Measurements from ENCODE around the gene SHB.

Gene SHB

DNA sequence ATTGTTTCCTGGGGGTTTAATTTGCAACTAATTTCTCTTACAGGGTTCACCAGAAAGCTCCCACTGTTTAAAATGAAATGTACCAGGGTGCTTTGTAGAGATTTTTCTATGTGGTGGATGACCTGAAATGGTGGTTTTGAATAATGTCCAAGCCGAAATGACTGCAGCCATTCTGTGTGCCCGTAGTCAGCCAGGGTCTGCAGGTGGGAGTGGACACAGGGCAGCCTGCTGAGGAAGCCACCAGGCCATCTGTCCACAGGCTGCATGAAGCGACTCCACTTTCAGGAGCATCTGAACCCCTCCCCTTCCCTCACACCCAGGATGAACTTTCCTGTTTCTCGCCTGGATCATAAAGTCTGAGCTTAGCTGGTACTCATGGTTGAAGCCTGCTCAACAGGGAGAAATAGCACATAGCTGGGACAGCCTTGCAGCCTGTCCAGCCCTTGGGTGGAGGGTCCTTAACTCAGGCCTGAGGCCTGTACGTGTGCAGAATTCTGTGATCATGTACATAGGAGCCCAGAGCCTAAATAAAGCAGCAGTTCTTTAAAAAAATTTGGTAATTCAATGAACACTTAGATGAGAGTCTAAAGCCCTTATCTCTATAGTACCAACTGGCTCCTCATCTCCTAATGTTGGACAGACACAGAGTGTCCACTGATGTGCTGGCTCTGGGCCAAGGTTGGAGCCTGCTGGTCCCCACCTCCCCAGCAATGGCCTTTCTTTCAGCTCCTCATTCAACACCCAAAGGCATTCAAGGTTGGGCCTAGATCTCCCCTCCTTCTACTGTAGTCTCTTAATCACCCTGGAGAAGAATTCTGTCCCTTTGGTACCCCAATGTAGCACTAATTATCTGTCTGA is 72.8 kb downstream of the SHB start:
- Histone ChIP-seq H3K79me1 (ENCODE audit: low read depth, low read length) (no peaks in the 10 kb centered on the region), H2BK120ac (ENCODE audit: low read depth, low read length) (no peak overlapping the region), H2AFZ (ENCODE audit: low read length) (no peak overlapping the region), H3K14ac (ENCODE audit: low read length) (no peak overlapping the region), H2AK5ac (ENCODE audit: low read depth, low read length) (no peak overlapping the region), H3K27me3 (ENCODE audit: control insufficient read depth in 3 of 3, insufficient read depth in 3 of 3, low read depth in 1 of 3, low read length in 3 of 3) (no peaks in the 10 kb centered on the region), H3K36me3 (replicated peaks in 1 of 2; ENCODE audit: control insufficient read depth in 2 of 2, insufficient read depth in 2 of 2, low read length in 2 of 2) (no peaks in the 10 kb centered on the region), H3K4me3 (ENCODE audit: low read length in 2 of 2) (no peak overlapping the region), H3K9me3 (replicated peaks in 1 of 2; ENCODE audit: control insufficient read depth in 2 of 2, insufficient read depth in 1 of 2, low read depth in 1 of 2, low read length in 2 of 2) (no peaks in the 10 kb centered on the region), H2BK5ac (ENCODE audit: low read length) (no peak overlapping the region), H3K23ac (ENCODE audit: low read depth, low read length, poor library complexity) (no peak overlapping the region), H2BK12ac (ENCODE audit: low read length) (no peak overlapping the region), H4K91ac (ENCODE audit: low read depth, low read length, poor library complexity) (no peak overlapping the region), H3K4me2 (ENCODE audit: insufficient read depth, low read length, poor library complexity, severe bottlenecking) (no peak overlapping the region), H2BK15ac (ENCODE audit: low read length) (peak overlapping the region; percentile 42), H4K8ac (ENCODE audit: low read depth, low read length) (no peak overlapping the region), H3K27ac (replicated peaks; ENCODE audit: low read length) (no peak overlapping the region), H3K9ac (ENCODE audit: low read depth, low read length, poor library complexity) (no peak overlapping the region), H3K4me1 (ENCODE audit: control insufficient read depth in 2 of 2, insufficient read depth in 1 of 2, low read depth in 1 of 2, low read length in 2 of 2) (peaks cover 16 to 19% of the 10 kb centered on the region in 2 donors), H3K4ac (ENCODE audit: low read length) (no peak overlapping the region), H3K18ac (ENCODE audit: low read length) (no peak overlapping the region)
- no peak for DNase-seq (ENCODE audit: low spot score)
- no CpG with 5 or more reads among the region's 5 CpGs for WGBS, 2 donors (ENCODE audit: extremely low coverage in 2 of 2, insufficient read length in 2 of 2, insufficient replicate concordance in 1 of 2)

DNA sequence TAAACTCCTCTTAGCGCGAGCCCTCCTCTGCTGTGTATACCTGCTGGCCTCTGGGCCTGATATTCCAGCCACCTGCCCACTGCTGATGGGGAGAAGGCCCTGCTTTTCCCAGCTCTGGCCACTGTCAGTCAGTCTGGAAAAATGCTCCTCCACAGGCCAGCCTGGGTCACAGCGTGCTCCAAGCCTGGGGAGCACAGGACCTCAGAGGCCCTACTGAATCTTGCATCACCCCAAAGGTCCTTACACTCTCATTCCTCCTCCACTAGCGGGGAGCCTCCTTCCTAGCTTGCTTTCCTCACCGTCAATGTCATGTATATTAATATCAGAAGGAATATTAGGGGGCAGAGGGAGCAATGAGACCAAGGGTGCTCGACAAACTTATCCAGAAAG is 73.7 kb downstream of the SHB start:
- H3K18ac ChIP-seq (ENCODE audit: low read length), result no peak overlapping the region
- H2AFZ ChIP-seq (ENCODE audit: low read length), result no peak overlapping the region
- no peaks in the 10 kb centered on the region for H3K9me3 ChIP-seq (replicated peaks in 1 of 2; ENCODE audit: control insufficient read depth in 2 of 2, insufficient read depth in 1 of 2, low read depth in 1 of 2, low read length in 2 of 2)
- H3K79me1 ChIP-seq (ENCODE audit: low read depth, low read length), result no peaks in the 10 kb centered on the region
- no CpG with 5 or more reads among the region's 6 CpGs for WGBS, 2 donors (ENCODE audit: extremely low coverage in 2 of 2, insufficient read length in 2 of 2, insufficient replicate concordance in 1 of 2)
- H3K9ac ChIP-seq (ENCODE audit: low read depth, low read length, poor library complexity), result no peak overlapping the region
- H2BK12ac ChIP-seq (ENCODE audit: low read length), result no peak overlapping the region
- H3K4me1 ChIP-seq (ENCODE audit: control insufficient read depth in 2 of 2, insufficient read depth in 1 of 2, low read depth in 1 of 2, low read length in 2 of 2), result peaks cover 16 to 19% of the 10 kb centered on the region in 2 donors
- no peak overlapping the region for H3K14ac ChIP-seq (ENCODE audit: low read length)
- no peak overlapping the region for H2BK120ac ChIP-seq (ENCODE audit: low read depth, low read length)
- H2BK15ac ChIP-seq (ENCODE audit: low read length), result no peak overlapping the region
- DNase-seq (ENCODE audit: low spot score), result no peak
- H3K23ac ChIP-seq (ENCODE audit: low read depth, low read length, poor library complexity), result no peak overlapping the region
- no peak overlapping the region for H2AK5ac ChIP-seq (ENCODE audit: low read depth, low read length)
- H3K4me2 ChIP-seq (ENCODE audit: insufficient read depth, low read length, poor library complexity, severe bottlenecking), result no peak overlapping the region
- H4K91ac ChIP-seq (ENCODE audit: low read depth, low read length, poor library complexity), result no peak overlapping the region
- H4K8ac ChIP-seq (ENCODE audit: low read depth, low read length), result no peak overlapping the region
- no peak overlapping the region for H3K4me3 ChIP-seq (ENCODE audit: low read length in 2 of 2)
- no peaks in the 10 kb centered on the region for H3K27me3 ChIP-seq (ENCODE audit: control insufficient read depth in 3 of 3, insufficient read depth in 3 of 3, low read depth in 1 of 3, low read length in 3 of 3)
- H2BK5ac ChIP-seq (ENCODE audit: low read length), result no peak overlapping the region
- H3K27ac ChIP-seq (replicated peaks; ENCODE audit: low read length), result no peak overlapping the region
- H3K4ac ChIP-seq (ENCODE audit: low read length), result no peak overlapping the region
- no peaks in the 10 kb centered on the region for H3K36me3 ChIP-seq (replicated peaks in 1 of 2; ENCODE audit: control insufficient read depth in 2 of 2, insufficient read depth in 2 of 2, low read length in 2 of 2)

DNA sequence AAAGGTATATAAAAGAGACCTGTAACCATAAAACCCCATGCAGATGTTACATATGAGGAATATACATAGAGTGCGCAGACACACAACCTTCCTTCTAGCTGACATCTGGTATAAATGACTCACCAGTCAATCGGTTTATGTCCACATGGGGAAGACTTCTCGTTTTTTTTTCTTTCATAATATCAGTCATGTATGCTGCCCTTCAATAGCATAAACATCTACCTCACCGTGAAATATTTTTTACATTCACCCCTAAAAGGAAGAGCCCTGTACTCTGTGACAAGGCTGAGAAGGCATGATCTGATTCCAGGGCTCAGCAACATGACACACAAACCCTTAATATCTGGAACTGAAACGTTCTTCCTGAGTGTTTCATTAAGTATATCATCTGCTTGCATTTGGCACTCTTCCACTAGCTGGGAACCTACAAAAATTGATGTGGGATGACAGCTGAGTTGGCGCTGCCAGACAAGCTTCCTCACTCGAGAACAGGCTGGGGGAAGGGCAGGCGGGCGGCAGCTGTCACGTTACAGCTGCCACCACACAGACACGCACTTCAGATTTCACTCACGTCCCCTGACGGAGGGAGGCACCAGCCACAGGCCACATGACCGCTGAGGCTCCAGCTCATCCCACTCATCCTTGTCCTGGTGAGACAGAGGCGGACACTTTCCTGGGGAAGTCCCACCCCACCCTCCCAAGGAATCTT is 74.2 kb downstream of the SHB start:
- Histone ChIP-seq H3K79me1 (ENCODE audit: low read depth, low read length) (no peaks in the 10 kb centered on the region), H3K9ac (ENCODE audit: low read depth, low read length, poor library complexity) (no peak overlapping the region), H2BK120ac (ENCODE audit: low read depth, low read length) (no peak overlapping the region), H2AK5ac (ENCODE audit: low read depth, low read length) (no peak overlapping the region), H3K9me3 (replicated peaks in 1 of 2; ENCODE audit: control insufficient read depth in 2 of 2, insufficient read depth in 1 of 2, low read depth in 1 of 2, low read length in 2 of 2) (no peaks in the 10 kb centered on the region), H3K23ac (ENCODE audit: low read depth, low read length, poor library complexity) (no peak overlapping the region), H3K4ac (ENCODE audit: low read length) (no peak overlapping the region), H3K14ac (ENCODE audit: low read length) (no peak overlapping the region), H3K4me2 (ENCODE audit: insufficient read depth, low read length, poor library complexity, severe bottlenecking) (no peak overlapping the region), H2BK15ac (ENCODE audit: low read length) (no peak overlapping the region), H3K18ac (ENCODE audit: low read length) (no peak overlapping the region), H3K36me3 (replicated peaks in 1 of 2; ENCODE audit: control insufficient read depth in 2 of 2, insufficient read depth in 2 of 2, low read length in 2 of 2) (no peaks in the 10 kb centered on the region), H2BK5ac (ENCODE audit: low read length) (no peak overlapping the region), H3K4me3 (ENCODE audit: low read length in 2 of 2) (no peak overlapping the region), H4K91ac (ENCODE audit: low read depth, low read length, poor library complexity) (no peak overlapping the region), H2AFZ (ENCODE audit: low read length) (no peak overlapping the region), H3K27me3 (ENCODE audit: control insufficient read depth in 3 of 3, insufficient read depth in 3 of 3, low read depth in 1 of 3, low read length in 3 of 3) (no peaks in the 10 kb centered on the region), H2BK12ac (ENCODE audit: low read length) (no peak overlapping the region), H4K8ac (ENCODE audit: low read depth, low read length) (no peak overlapping the region), H3K4me1 (ENCODE audit: control insufficient read depth in 2 of 2, insufficient read depth in 1 of 2, low read depth in 1 of 2, low read length in 2 of 2) (peaks cover 16 to 18% of the 10 kb centered on the region in 2 donors), H3K27ac (replicated peaks; ENCODE audit: low read length) (no peak overlapping the region)
- DNase-seq (ENCODE audit: low spot score), result no peak
- WGBS, 2 donors (ENCODE audit: extremely low coverage in 2 of 2, insufficient read length in 2 of 2, insufficient replicate concordance in 1 of 2), result no CpG with 5 or more reads among the region's 15 CpGs

DNA sequence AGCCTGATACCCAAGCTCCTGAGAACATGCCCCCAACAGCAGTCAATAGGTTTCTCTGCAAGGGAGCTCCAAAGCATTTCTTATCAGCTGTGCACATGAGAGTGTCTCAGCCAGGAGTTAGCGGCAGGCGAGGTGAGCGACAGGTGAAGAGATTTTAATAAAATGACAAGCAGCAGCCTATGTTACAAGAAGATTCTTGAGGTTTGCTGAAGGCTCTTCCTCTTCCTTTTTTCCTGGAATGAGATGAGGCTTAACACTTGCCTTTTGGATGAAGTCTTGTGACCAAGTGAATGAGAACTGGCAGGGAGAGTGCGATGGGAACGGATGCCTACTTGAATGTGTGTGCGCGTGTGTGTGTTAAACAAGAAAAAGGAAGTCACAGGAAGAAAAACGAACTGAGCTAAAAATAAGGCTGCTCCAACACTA is 76.1 kb downstream of the SHB start:
- H3K14ac ChIP-seq (ENCODE audit: low read length), result no peak overlapping the region
- no CpG with 5 or more reads among the region's 8 CpGs for WGBS, 2 donors (ENCODE audit: extremely low coverage in 2 of 2, insufficient read length in 2 of 2, insufficient replicate concordance in 1 of 2)
- no peaks in the 10 kb centered on the region for H3K27me3 ChIP-seq (ENCODE audit: control insufficient read depth in 3 of 3, insufficient read depth in 3 of 3, low read depth in 1 of 3, low read length in 3 of 3)
- no peak overlapping the region for H4K91ac ChIP-seq (ENCODE audit: low read depth, low read length, poor library complexity)
- H3K27ac ChIP-seq (replicated peaks; ENCODE audit: low read length), result no peak overlapping the region
- H2AK5ac ChIP-seq (ENCODE audit: low read depth, low read length), result no peak overlapping the region
- H2BK120ac ChIP-seq (ENCODE audit: low read depth, low read length), result no peak overlapping the region
- no peak overlapping the region for H4K8ac ChIP-seq (ENCODE audit: low read depth, low read length)
- no peak for DNase-seq (ENCODE audit: low spot score)
- H3K36me3 ChIP-seq (replicated peaks in 1 of 2; ENCODE audit: control insufficient read depth in 2 of 2, insufficient read depth in 2 of 2, low read length in 2 of 2), result no peaks in the 10 kb centered on the region
- H2BK12ac ChIP-seq (ENCODE audit: low read length), result no peak overlapping the region
- peaks cover 2 to 4% of the 10 kb centered on the region in 2 donors for H3K4me1 ChIP-seq (ENCODE audit: control insufficient read depth in 2 of 2, insufficient read depth in 1 of 2, low read depth in 1 of 2, low read length in 2 of 2)
- no peak overlapping the region for H3K4me3 ChIP-seq (ENCODE audit: low read length in 2 of 2)
- H2BK15ac ChIP-seq (ENCODE audit: low read length), result no peak overlapping the region
- no peak overlapping the region for H3K4me2 ChIP-seq (ENCODE audit: insufficient read depth, low read length, poor library complexity, severe bottlenecking)
- no peaks in the 10 kb centered on the region for H3K79me1 ChIP-seq (ENCODE audit: low read depth, low read length)
- H3K18ac ChIP-seq (ENCODE audit: low read length), result no peak overlapping the region
- no peak overlapping the region for H2AFZ ChIP-seq (ENCODE audit: low read length)
- H3K9ac ChIP-seq (ENCODE audit: low read depth, low read length, poor library complexity), result no peak overlapping the region
- no peaks in the 10 kb centered on the region for H3K9me3 ChIP-seq (replicated peaks in 1 of 2; ENCODE audit: control insufficient read depth in 2 of 2, insufficient read depth in 1 of 2, low read depth in 1 of 2, low read length in 2 of 2)
- H3K23ac ChIP-seq (ENCODE audit: low read depth, low read length, poor library complexity), result peak overlapping the region; percentile 46
- no peak overlapping the region for H2BK5ac ChIP-seq (ENCODE audit: low read length)
- no peak overlapping the region for H3K4ac ChIP-seq (ENCODE audit: low read length)
